K562 (cell line): Measurements from ENCODE around the gene PITX1. TPM values are rescaled to one million over a fixed set of nuclear protein-coding genes. Genes with fewer than 3 reads are reported as not detected.

Source experiments
- ATAC-seq: fragments of 200-7000 bp; cut with Tn5 transposase; 3 replicates; pipeline ENCODE4 v1.9.1; 2020; ENCODE audit warnings: moderate library complexity
- BruUV-seq: library from RNA; stranded (reverse); fragments of 400-500 nt; replicated peaks from 2 replicates; lab custom pipeline; 2021; lab: Mats Ljungman, UMichigan
- CTCF ChIA-PET: fragments of 300-600 bp; formaldehyde crosslinking; extraction: SDS; loops from one replicate; lab custom pipeline; 2021; ENCODE audit warnings: low intra/inter-chr PET ratio; lab: Yijun Ruan, JAX
- POLR2A ChIA-PET: fragments of 300-600, 350-650 bp; sonication (Branson Sonifier 250); formaldehyde crosslinking; extraction: SDS; loops from one replicate; lab custom pipeline; 2021; ENCODE audit warnings: antibody characterized with exemption, inconsistent platforms; lab: Yijun Ruan, JAX
- DNase-seq, 4 experiments: peaks; one replicate each; pipeline versions ENCODE4 v3.0.0 to v3.0.0-alpha.2; 2011 to 2018; ENCODE audit warnings: low spot score in 3 of 4, mixed read lengths in 3 of 4; ENCODE audit errors: extremely low read depth in 1 of 4
- FAIRE-seq: peaks from 2 replicates; lab custom pipeline; 2011; peaks lifted over from hg19 to GRCh38; lab: Jason Lieb, UNC
- H2AFZ ChIP-seq: 2 replicates; pipeline ENCODE4 v1.6.0; 2011; ENCODE audit warnings: low read depth, low read length, control low read depth, inconsistent platforms
- H3K27ac ChIP-seq: fragments of 200-600 bp; 3 replicates; pipeline ENCODE4 v1.8.0; 2011; ENCODE audit warnings: low read depth, mild to moderate bottlenecking, control low read depth, inconsistent platforms, low read length, moderate library complexity, mixed read lengths; ENCODE audit errors: extremely low read depth
- H3K27me3 ChIP-seq, 2 experiments: fragments of 300-600 bp in 1 of 2; 2 replicates in 1 of 2; 3 replicates in 1 of 2; pipeline versions ENCODE4 v1.6.0 to v1.8.0; 2011; ENCODE audit warnings: inconsistent platforms in 2 of 2, low read length in 2 of 2, mild to moderate bottlenecking in 1 of 2, mixed read lengths in 1 of 2, moderate library complexity in 1 of 2; ENCODE audit not compliant: control insufficient read depth in 2 of 2, insufficient read depth in 2 of 2
- H3K36me3 ChIP-seq: fragments of 300-600 bp; 3 replicates; pipeline ENCODE4 v1.8.0; 2011; ENCODE audit warnings: mild to moderate bottlenecking, low read length, inconsistent platforms; ENCODE audit not compliant: control insufficient read depth, insufficient read depth
- H3K4me1 ChIP-seq, 2 experiments: fragments of 200-600 bp in 1 of 2; replicated peaks in 1 of 2; 2 replicates in 1 of 2; 3 replicates in 1 of 2; pipeline versions ENCODE4 v1.5.1 to v1.8.0; 2011; ENCODE audit warnings: inconsistent platforms in 2 of 2, low read length in 2 of 2, mild to moderate bottlenecking in 1 of 2, mixed read lengths in 1 of 2, moderate library complexity in 1 of 2; ENCODE audit not compliant: control insufficient read depth in 2 of 2, insufficient read depth in 2 of 2
- H3K4me2 ChIP-seq: 2 replicates; pipeline ENCODE4 v1.6.1; 2011; ENCODE audit warnings: low read length, control low read depth, inconsistent platforms, mixed read lengths; ENCODE audit not compliant: insufficient read depth
- H3K4me3 ChIP-seq: fragments of 200-600 bp; sonication (generic), shearing (Covaris generic); 2 replicates; pipeline ENCODE4 v1.5.1; 2016; ENCODE audit warnings: control low read depth, inconsistent platforms
- H3K79me2 ChIP-seq: fragments of 200-600 bp; 3 replicates; pipeline ENCODE4 v1.8.0; 2011; ENCODE audit warnings: low read length, inconsistent platforms; ENCODE audit not compliant: control insufficient read depth, insufficient read depth
- H3K9ac ChIP-seq, 2 experiments: 2 replicates each; pipeline versions ENCODE4 v1.6.0 to v1.6.1; 2011; ENCODE audit warnings: low read depth in 2 of 2, low read length in 2 of 2, control low read depth in 1 of 2, inconsistent platforms in 1 of 2, mild to moderate bottlenecking in 1 of 2, mixed read lengths in 1 of 2; ENCODE audit not compliant: insufficient read depth in 1 of 2
- H3K9me1 ChIP-seq: one replicate; pipeline ENCODE4 v1.6.0; 2011; ENCODE audit warnings: inconsistent platforms, mild to moderate bottlenecking, low read length, moderate library complexity; ENCODE audit not compliant: control insufficient read depth, insufficient read depth
- H3K9me3 ChIP-seq: replicated peaks from 2 replicates; pipeline ENCODE4 v1.5.1; 2011; ENCODE audit warnings: low read depth, low read length, inconsistent platforms; ENCODE audit not compliant: control insufficient read depth, insufficient read depth
- H4K20me1 ChIP-seq: replicated peaks from 2 replicates; pipeline ENCODE4 v1.6.1; 2011; ENCODE audit warnings: low read length, inconsistent platforms, mixed read lengths; ENCODE audit not compliant: control insufficient read depth, insufficient read depth
- NFE2 ChIP-seq: IDR thresholded peaks from 2 replicates; pipeline ENCODE4 v1.6.1; 2014; ENCODE audit warnings: antibody characterized with exemption, low read depth
- PHF20 ChIP-seq: fragments of 450-650 bp; IDR thresholded peaks from 2 replicates; pipeline ENCODE4 v1.6.1; 2018; ENCODE audit not compliant: partially characterized antibody
- RNF2 ChIP-seq: sonication (generic); IDR thresholded peaks from 2 replicates; pipeline ENCODE4 v1.6.1; 2016
- SMARCA5 ChIP-seq: fragments of 450-650 bp; IDR thresholded peaks from 2 replicates; pipeline ENCODE4 v1.6.1; 2016
- SREBF2 ChIP-seq: sonication (generic); formaldehyde crosslinking; IDR thresholded peaks from 2 replicates; pipeline ENCODE4 v1.4.0; 2020; ENCODE audit warnings: mild to moderate bottlenecking, missing genetic modification reagents
- SRF ChIP-seq, 2 experiments: fragments of 250-450, 450-650 bp in 1 of 2; sonication (Bioruptor Pico) in 1 of 2; sonication (generic) in 1 of 2; formaldehyde crosslinking; IDR thresholded peaks; 2 replicates each; pipeline versions ENCODE4 v1.5.0 to v1.5.1; 2020 to 2022; ENCODE audit warnings: mild to moderate bottlenecking in 1 of 2, missing genetic modification reagents in 1 of 2
- ZNF274 ChIP-seq: IDR thresholded peaks from 2 replicates; pipeline ENCODE4 v1.6.1; 2011; ENCODE audit warnings: low read depth, mild to moderate bottlenecking, low read length, moderate library complexity, borderline replicate concordance
- ZNF277 ChIP-seq: fragments of 250-450 bp; sonication (Bioruptor Pico); IDR thresholded peaks from 2 replicates; pipeline ENCODE4 v1.8.0; 2022; ENCODE audit warnings: inconsistent platforms, mild to moderate bottlenecking, moderate library complexity, borderline replicate concordance
- ZNF445 ChIP-seq: fragments of 250-450 bp; sonication (Bioruptor Pico); IDR thresholded peaks from 2 replicates; pipeline ENCODE4 v1.4.0; 2020; ENCODE audit warnings: low read depth, mild to moderate bottlenecking, moderate library complexity
- WGBS: fragments of 100-300 bp; shearing (Covaris generic); methylation state at CpG from one replicate; pipeline ENCODE4 v1.1.6; 2016; ENCODE audit warnings: low coverage, mixed read lengths; ENCODE audit not compliant: insufficient coverage; ENCODE audit errors: missing lambda C conversion rate; 5-methylcytosine and 5-hydroxymethylcytosine counted together
- in situ Hi-C: fragments of 300-500 bp; cut with MboI; formaldehyde crosslinking; loops from 4 replicates; pipeline ENCODE4 v1.15.0; 2018; ENCODE audit warnings: inconsistent platforms, mixed read lengths
- intact Hi-C: fragments of 100-400 bp; cut with micrococcal nuclease; formaldehyde crosslinking; loops from 2 replicates; pipeline ENCODE4 v1.14.2; 2022
- polyA plus RNA-seq, 8 experiments: library from polyadenylated mRNA; depleted of rRNA in 4 of 8; stranded (reverse) in 5 of 8; unstranded in 3 of 8; fragments of >200 nt; fragmentation: Nextera tagmentation in 2 of 8; fragmentation: Illumina TruSeq in 1 of 8; extraction: Ambion mirVana in 2 of 8; extraction: Trizol in 1 of 8; gene quantifications; 2 replicates each; pipeline versions ENCODE4 v1.2.1 to v1.2.3, GENCODE V29; 2011 to 2014; ENCODE audit warnings: inconsistent platforms in 1 of 8, missing spikeins in 1 of 8
- total RNA-seq, 7 experiments: library from RNA; depleted of rRNA in 6 of 7; stranded (reverse); fragments of >200 nt in 6 of 7; fragmentation: Illumina TruSeq in 2 of 7; extraction: Trizol in 2 of 7; gene quantifications; 2 replicates each; pipeline versions ENCODE4 v1.2.1 to v1.2.3, GENCODE V29; 2011 to 2021; ENCODE audit warnings: low replicate concordance in 1 of 7
- TF ChIP-seq, protein P1 (sequence below): sonication (generic); formaldehyde crosslinking; IDR thresholded peaks from 2 replicates; pipeline ENCODE4 v1.8.0; 2022; ENCODE audit warnings: missing genetic modification reagents, mild to moderate bottlenecking, moderate library complexity, borderline replicate concordance
- TF ChIP-seq, protein P2 (sequence below): fragments of 450-650 bp; IDR thresholded peaks from 2 replicates; pipeline ENCODE4 v1.6.1; 2014; ENCODE audit warnings: low read depth, mild to moderate bottlenecking, moderate library complexity, borderline replicate concordance
- TF ChIP-seq, protein P3 (sequence below): fragments of 450-650 bp; formaldehyde crosslinking; IDR thresholded peaks from 2 replicates; pipeline ENCODE4 v1.4.0; 2020; ENCODE audit warnings: mild to moderate bottlenecking, moderate library complexity
- TF ChIP-seq, protein P4 (sequence below), 2 experiments: fragments of 450-650 bp in 1 of 2; sonication (generic) in 1 of 2; formaldehyde crosslinking in 1 of 2; IDR thresholded peaks in 1 of 2; conservative IDR thresholded peaks in 1 of 2; 2 replicates each; pipeline versions ENCODE4 v1.6.1 to v1.8.1; 2016 to 2023; ENCODE audit warnings: mild to moderate bottlenecking in 2 of 2, moderate library complexity in 2 of 2, inconsistent platforms in 1 of 2, missing genetic modification reagents in 1 of 2
- TF ChIP-seq, protein P5 (sequence below): fragments of 450-650 bp; formaldehyde crosslinking; IDR thresholded peaks from 2 replicates; pipeline ENCODE4 v1.4.0; 2022; ENCODE audit warnings: mild to moderate bottlenecking, moderate library complexity

The PITX1 gene
- total and polyA plus RNA-seq, 9 of the 15 experiments (the other 6 are each of a cell fraction or from before 2014, with no cell fraction given), result 0.13 to 88.2 (median 24.9) TPM

DNA sequence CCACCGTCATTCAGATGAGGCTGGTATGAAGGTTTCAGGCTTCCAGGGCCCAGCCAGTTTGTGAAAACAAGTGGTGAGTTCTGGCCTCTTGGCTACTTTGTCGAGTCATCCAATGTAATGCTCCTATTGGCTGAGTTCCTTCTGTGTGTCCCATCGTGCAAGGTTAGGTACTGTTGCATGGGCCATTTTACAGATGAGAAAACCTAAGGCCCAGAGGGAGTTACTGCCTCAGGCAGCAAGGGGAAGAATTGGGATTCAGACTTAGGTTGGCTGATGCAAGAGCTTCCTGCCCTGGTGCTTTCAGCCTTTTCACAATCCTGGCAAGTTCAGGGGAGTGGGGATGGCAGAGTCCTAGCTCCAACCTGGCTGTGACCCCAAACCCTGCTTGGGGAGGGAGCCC lies 17.4 kb upstream of the PITX1 start:
- Histone ChIP-seq H3K9ac (peak overlapping the region; percentile 32 to 67; a peak in 2 of 4 replicates), H3K79me2 (no peaks in the 10 kb centered on the region), H3K36me3 (no peaks in the 10 kb centered on the region), H3K9me3 (no peaks in the 10 kb centered on the region), H3K4me1 (peaks cover 26 to 37% of the 10 kb centered on the region in 2 experiments; a peak in 4 of 5 replicates), H3K27ac (peak overlapping the region; percentile 5; the same call in 1 of the 3 replicates), H3K27me3 (no peaks in the 10 kb centered on the region), H4K20me1 (0 out of 2 replicates have a peak, but pooled peaks cover 5% of the 10 kb centered on the region), H3K9me1 (no peaks in the 10 kb centered on the region), H3K4me3 (no peak overlapping the region), H2AFZ (peak overlapping the region; percentile 70), H3K4me2 (peak overlapping the region; percentile 64)
- DNase-seq (peak in 2 of 4 experiments; percentile 37 to 59), ATAC-seq (peak; percentile 74), FAIRE-seq (no peak)
- in situ Hi-C loops, result no loop called here
- 22% methylated on average over 3 of the region's 3 CpGs for WGBS
- ChIA-PET CTCF (no interaction called here), POLR2A (interaction anchor here (0.6 to 1.0 kb wide), 3 partner anchors 17 to 54 kb away, joined by 3 to 4 read pairs (median 3); no protein-coding TSS in a partner anchor)
- intact Hi-C loops, result no loop called here
- no TSS peak for BruUV-seq
- peak; percentile 73 for TF ChIP-seq NFE2
- TF ChIP-seq, protein P1, sequence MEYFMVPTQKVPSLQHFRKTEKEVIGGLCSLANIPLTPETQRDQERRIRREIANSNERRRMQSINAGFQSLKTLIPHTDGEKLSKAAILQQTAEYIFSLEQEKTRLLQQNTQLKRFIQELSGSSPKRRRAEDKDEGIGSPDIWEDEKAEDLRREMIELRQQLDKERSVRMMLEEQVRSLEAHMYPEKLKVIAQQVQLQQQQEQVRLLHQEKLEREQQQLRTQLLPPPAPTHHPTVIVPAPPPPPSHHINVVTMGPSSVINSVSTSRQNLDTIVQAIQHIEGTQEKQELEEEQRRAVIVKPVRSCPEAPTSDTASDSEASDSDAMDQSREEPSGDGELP (CRISPR knock-in tag), result 0 out of 2 replicates have a peak, but pooled peaks have one; percentile 7
- TF ChIP-seq ZNF277 (CRISPR knock-in tag), result no peak
- TF ChIP-seq SRF (CRISPR knock-in tag; IDR thresholded peaks at IDR 0.05), result no peak
- no peak for TF ChIP-seq RNF2
- TF ChIP-seq SREBF2 (CRISPR knock-in tag), result no peak
- TF ChIP-seq, protein P2, sequence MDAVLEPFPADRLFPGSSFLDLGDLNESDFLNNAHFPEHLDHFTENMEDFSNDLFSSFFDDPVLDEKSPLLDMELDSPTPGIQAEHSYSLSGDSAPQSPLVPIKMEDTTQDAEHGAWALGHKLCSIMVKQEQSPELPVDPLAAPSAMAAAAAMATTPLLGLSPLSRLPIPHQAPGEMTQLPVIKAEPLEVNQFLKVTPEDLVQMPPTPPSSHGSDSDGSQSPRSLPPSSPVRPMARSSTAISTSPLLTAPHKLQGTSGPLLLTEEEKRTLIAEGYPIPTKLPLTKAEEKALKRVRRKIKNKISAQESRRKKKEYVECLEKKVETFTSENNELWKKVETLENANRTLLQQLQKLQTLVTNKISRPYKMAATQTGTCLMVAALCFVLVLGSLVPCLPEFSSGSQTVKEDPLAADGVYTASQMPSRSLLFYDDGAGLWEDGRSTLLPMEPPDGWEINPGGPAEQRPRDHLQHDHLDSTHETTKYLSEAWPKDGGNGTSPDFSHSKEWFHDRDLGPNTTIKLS, result no peak
- TF ChIP-seq, protein P3, sequence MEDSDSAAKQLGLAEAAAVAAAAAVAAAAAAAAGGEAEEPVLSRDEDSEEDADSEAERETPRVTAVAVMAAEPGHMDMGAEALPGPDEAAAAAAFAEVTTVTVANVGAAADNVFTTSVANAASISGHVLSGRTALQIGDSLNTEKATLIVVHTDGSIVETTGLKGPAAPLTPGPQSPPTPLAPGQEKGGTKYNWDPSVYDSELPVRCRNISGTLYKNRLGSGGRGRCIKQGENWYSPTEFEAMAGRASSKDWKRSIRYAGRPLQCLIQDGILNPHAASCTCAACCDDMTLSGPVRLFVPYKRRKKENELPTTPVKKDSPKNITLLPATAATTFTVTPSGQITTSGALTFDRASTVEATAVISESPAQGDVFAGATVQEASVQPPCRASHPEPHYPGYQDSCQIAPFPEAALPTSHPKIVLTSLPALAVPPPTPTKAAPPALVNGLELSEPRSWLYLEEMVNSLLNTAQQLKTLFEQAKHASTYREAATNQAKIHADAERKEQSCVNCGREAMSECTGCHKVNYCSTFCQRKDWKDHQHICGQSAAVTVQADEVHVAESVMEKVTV (CRISPR knock-in tag), result no peak
- TF ChIP-seq PHF20, result peak; percentile 16
- no peak for TF ChIP-seq ZNF445 (CRISPR knock-in tag)
- TF ChIP-seq SMARCA5, result peak; percentile 68
- no peak for TF ChIP-seq ZNF274
- TF ChIP-seq, protein P4, sequence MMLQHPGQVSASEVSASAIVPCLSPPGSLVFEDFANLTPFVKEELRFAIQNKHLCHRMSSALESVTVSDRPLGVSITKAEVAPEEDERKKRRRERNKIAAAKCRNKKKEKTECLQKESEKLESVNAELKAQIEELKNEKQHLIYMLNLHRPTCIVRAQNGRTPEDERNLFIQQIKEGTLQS (IDR thresholded peaks at IDR 0.05), result peak; percentile 62; the same call in 1 of the 2 replicates
- TF ChIP-seq, protein P4 (CRISPR knock-in tag; conservative IDR thresholded peaks at IDR 0.05), result no peak
- TF ChIP-seq, protein P5, sequence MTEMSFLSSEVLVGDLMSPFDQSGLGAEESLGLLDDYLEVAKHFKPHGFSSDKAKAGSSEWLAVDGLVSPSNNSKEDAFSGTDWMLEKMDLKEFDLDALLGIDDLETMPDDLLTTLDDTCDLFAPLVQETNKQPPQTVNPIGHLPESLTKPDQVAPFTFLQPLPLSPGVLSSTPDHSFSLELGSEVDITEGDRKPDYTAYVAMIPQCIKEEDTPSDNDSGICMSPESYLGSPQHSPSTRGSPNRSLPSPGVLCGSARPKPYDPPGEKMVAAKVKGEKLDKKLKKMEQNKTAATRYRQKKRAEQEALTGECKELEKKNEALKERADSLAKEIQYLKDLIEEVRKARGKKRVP (CRISPR knock-in tag), result peak; percentile 74; the same call in 1 of the 2 replicates
